Stimulated activated naive CD8-positive, alpha-beta T cell treated with anti-CD3 and anti-CD28 coated beads, Interleukin-15, amount 100 ng/mL, for 72 hours (primary cell): Measurements from ENCODE around the gene C1orf35.
A peak's percentile ranks its signal among the peaks of the same experiment; 100 is the strongest.

Source experiments
- ATAC-seq: fragments of 150-1000 bp; cut with Tn5 transposase; 2 replicates; pipeline ENCODE4 v1.10.0; 2021; ENCODE audit warnings: mild to moderate bottlenecking, moderate library complexity
- DNase-seq, 2 donors: peaks; one replicate each; pipeline ENCODE4 v3.0.0; 2021 to 2022
- H3K27ac Mint-ChIP-seq, 2 donors: one replicate each; pipeline ENCODE4 v1.8.0; 2022; ENCODE audit warnings: mild to moderate bottlenecking in 2 of 2, mixed read lengths in 2 of 2, moderate library complexity in 2 of 2
- H3K27me3 Mint-ChIP-seq: one replicate; pipeline ENCODE4 v1.8.0; 2022; ENCODE audit warnings: mixed read lengths
- H3K4me1 Mint-ChIP-seq: one replicate; pipeline ENCODE4 v1.8.0; 2022; ENCODE audit warnings: mild to moderate bottlenecking, mixed read lengths
- H3K4me3 Mint-ChIP-seq, 2 donors: one replicate each; pipeline ENCODE4 v1.8.0; 2022; ENCODE audit warnings: mild to moderate bottlenecking in 2 of 2, mixed read lengths in 2 of 2, moderate library complexity in 1 of 2
- H3K9me3 Mint-ChIP-seq, 2 donors: one replicate each; pipeline ENCODE4 v1.8.0; 2022; ENCODE audit warnings: mixed read lengths in 2 of 2

The C1orf35 gene

GRCh38 chr1:228096416-228097332 lies 6.5 kb downstream of the C1orf35 start:
- DNase-seq (peak in 1 of 2 donors; percentile 8), ATAC-seq (no peak)
- Mint-ChIP-seq H3K27ac (peak overlapping the region in 1 of 2 donors; percentile 6), H3K4me3 (no peak overlapping the region), H3K9me3 (peaks cover 17 to 21% of the 10 kb centered on the region in 2 donors), H3K4me1 (peaks cover 58% of the 10 kb centered on the region), H3K27me3 (no peaks in the 10 kb centered on the region)

DNA sequence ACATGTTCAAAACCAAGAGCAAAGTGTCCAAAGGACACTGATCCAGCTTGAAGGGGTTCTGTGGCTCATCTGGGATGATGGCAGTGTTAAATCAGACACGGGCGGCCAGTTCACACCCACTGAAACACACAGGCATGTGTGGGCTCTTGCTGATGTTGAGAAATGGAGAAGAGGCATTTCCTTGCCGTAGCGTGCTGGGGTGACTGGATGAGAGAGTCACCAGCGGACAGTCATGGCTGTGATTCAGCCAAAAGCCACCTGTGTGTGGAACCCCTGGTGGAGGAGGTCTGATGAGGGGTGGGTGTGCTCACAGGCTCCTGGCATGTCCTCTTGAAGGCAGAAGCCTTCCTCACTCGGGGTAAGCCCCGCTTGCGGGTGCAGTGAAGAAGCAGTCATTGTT lies 7.2 kb downstream of the C1orf35 start:
- Mint-ChIP-seq H3K27ac (peak overlapping the region in 1 of 2 donors; percentile 34), H3K4me1 (peaks cover 58% of the 10 kb centered on the region), H3K4me3 (no peak overlapping the region), H3K9me3 (peaks cover 17 to 21% of the 10 kb centered on the region in 2 donors), H3K27me3 (no peaks in the 10 kb centered on the region)
- DNase-seq, result no peak
- ATAC-seq, result no peak

DNA sequence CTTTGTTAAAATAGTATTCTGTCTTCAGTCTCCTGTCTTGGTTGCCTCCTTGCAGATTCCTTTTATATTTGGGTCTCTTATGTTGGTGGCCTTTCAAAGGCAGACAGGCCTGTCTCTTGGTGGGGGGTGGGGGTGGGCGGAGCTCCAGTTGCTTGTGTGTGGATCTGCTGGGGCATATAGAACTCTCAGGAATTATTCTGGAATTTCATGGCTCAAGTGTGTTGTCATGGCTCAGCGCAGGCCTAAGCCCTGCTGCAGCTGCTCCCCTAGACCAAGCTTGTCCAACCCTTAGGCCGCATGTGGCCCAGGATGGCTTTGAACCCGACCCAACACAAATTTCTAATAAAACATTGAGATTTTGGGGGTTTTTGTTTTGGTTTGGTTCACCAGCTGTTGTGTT lies 8.0 kb downstream of the C1orf35 start:
- no peak for DNase-seq
- H3K4me1 Mint-ChIP-seq, result peaks cover 60% of the 10 kb centered on the region
- H3K4me3 Mint-ChIP-seq, result no peak overlapping the region
- no peak for ATAC-seq
- H3K27me3 Mint-ChIP-seq, result no peaks in the 10 kb centered on the region
- peaks cover 17 to 21% of the 10 kb centered on the region in 2 donors for H3K9me3 Mint-ChIP-seq
- peak overlapping the region in 1 of 2 donors; percentile 61 for H3K27ac Mint-ChIP-seq

- Mint-ChIP-seq H3K4me1 (peaks cover 60% of the 10 kb centered on the region), H3K4me3 (no peak overlapping the region), H3K27ac (no peak overlapping the region), H3K27me3 (no peaks in the 10 kb centered on the region), H3K9me3 (peaks cover 17 to 21% of the 10 kb centered on the region in 2 donors)
- ATAC-seq (no peak), DNase-seq (no peak)
Observed at GRCh38 chr1:228094432-228095016, 8.6 kb downstream of the C1orf35 start.

GRCh38 chr1:228093050-228093906 lies 9.8 kb downstream of the C1orf35 start:
- Mint-ChIP-seq H3K27ac (peak overlapping the region in 1 of 2 donors; percentile 19), H3K27me3 (no peaks in the 10 kb centered on the region), H3K4me3 (no peak overlapping the region), H3K4me1 (peaks cover 63% of the 10 kb centered on the region), H3K9me3 (peaks cover 17 to 21% of the 10 kb centered on the region in 2 donors)
- ATAC-seq (no peak), DNase-seq (peak in 1 of 2 donors; percentile 7)

GRCh38 chr1:228092342-228093049 lies 10.6 kb downstream of the C1orf35 start:
- H3K4me3 Mint-ChIP-seq, result no peak overlapping the region
- peak overlapping the region in 1 of 2 donors; percentile 19 for H3K27ac Mint-ChIP-seq
- H3K27me3 Mint-ChIP-seq, result no peaks in the 10 kb centered on the region
- H3K9me3 Mint-ChIP-seq, result peaks cover 17 to 21% of the 10 kb centered on the region in 2 donors
- DNase-seq (peak in 1 of 2 donors; percentile 7), ATAC-seq (no peak)
- peaks cover 64% of the 10 kb centered on the region for H3K4me1 Mint-ChIP-seq

DNA sequence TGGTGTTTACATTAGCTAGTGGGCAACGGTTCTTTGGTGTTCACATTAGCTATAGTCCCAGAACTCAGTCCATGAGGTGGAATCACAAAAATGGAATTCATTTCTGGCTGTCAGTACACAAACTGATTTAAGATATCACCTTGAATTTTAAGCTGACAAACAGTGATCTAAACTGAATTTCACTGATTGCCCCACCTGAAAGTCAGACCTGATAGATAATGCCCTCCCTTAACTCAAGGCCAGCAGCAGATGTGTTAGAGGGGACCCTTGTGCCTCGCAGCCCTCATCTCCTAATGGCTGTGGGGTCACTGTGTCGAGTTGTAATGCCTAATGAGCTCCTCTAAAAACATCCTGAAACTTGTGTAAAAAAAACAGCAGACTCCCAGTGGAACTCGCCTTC lies 12.0 kb downstream of the C1orf35 start:
- Mint-ChIP-seq H3K4me1 (peaks cover 75% of the 10 kb centered on the region), H3K27ac (no peak overlapping the region), H3K4me3 (no peak overlapping the region), H3K27me3 (no peaks in the 10 kb centered on the region), H3K9me3 (peaks cover 17 to 21% of the 10 kb centered on the region in 2 donors)
- ATAC-seq (no peak), DNase-seq (no peak)

DNA sequence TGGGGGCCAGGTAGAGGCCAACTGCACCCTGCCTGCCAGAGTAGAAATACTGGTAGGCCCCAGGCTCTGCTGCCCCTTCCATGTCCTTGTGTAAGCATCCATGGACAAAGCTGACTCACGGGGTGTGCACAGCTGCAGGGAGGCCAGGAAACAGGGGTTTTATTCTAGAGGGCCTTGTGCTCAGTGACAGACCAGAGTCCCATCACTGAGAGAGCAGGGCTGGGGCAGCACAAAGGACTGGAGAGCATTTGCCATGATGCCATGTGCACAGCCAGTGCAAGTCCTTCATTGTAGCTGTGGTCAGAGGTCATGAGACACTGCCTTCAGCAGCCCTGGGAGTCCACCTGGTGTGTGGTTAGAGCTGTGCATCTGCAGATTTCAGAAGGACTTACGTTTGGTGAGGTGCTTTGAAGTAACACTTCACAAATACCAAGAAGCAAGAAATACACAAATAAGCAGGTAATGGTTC lies 12.5 kb downstream of the C1orf35 start:
- Mint-ChIP-seq H3K9me3 (peaks cover 15 to 18% of the 10 kb centered on the region in 2 donors), H3K27ac (peak overlapping the region in 1 of 2 donors; percentile 90), H3K4me1 (peaks cover 75% of the 10 kb centered on the region), H3K27me3 (no peaks in the 10 kb centered on the region), H3K4me3 (no peak overlapping the region)
- no peak for DNase-seq
- no peak for ATAC-seq

GRCh38 chr1:228089519-228090380 lies 13.4 kb downstream of the C1orf35 start:
- peak overlapping the region; percentile 96 to 99 for H3K27ac Mint-ChIP-seq
- H3K27me3 Mint-ChIP-seq, result no peaks in the 10 kb centered on the region
- peaks cover 76% of the 10 kb centered on the region for H3K4me1 Mint-ChIP-seq
- DNase-seq (no peak), ATAC-seq (no peak)
- H3K4me3 Mint-ChIP-seq, result peak overlapping the region; percentile 71 to 81
- peaks cover 7 to 9% of the 10 kb centered on the region in 2 donors for H3K9me3 Mint-ChIP-seq

DNA sequence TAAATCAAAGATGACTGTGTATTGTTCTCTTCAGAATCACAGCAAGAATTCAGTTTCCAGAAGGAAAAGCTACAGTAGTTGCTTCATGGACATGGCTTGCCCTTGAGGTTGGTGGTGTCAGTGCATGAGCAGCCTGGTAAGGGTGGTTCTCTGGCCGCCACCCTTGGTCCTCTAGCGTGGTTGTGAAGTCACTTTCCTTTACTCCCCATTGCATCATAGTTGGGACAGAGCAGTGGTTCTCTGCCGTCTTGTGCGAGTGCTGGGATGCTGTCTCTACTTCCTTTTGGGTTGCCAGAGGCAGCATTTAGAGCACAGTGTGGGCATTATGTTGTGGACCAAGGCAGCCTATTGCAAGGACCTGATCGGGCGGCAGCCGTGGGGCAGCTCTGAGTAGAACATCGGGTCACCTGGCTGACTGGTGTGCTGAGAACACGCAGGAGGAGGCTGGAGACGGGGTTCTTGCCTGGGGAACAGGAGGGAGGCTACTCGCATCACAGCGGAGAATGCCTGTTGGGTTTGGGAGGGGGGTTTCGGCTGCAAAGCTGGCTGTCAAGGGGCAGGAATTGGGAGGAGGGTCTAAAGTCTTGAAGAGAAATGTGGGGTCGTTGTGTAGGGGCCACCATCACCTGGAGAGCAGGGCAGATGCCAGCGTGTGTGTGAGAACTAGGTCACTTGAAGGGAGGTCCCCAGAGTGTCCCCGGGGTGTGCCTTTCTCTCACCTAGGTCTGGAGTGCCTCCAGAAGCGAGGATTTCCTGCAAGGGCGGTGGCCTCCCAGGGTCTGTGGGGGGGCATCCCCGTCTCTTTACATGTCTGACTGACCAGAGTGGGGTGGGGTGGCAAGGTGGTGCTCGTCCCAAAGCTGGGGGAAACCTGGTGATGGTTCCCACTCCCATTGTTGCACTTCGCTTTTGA lies 14.3 kb downstream of the C1orf35 start:
- DNase-seq (no peak), ATAC-seq (peak; percentile 66)
- H3K4me1 Mint-ChIP-seq, result peaks cover 85% of the 10 kb centered on the region
- H3K27ac Mint-ChIP-seq, result peak overlapping the region; percentile 96 to 99
- peaks cover 0 to under 1% of the 10 kb centered on the region in 2 donors for H3K9me3 Mint-ChIP-seq
- H3K4me3 Mint-ChIP-seq, result peak overlapping the region; percentile 71 to 81
- no peaks in the 10 kb centered on the region for H3K27me3 Mint-ChIP-seq

GRCh38 chr1:228087771-228088251 lies 15.3 kb downstream of the C1orf35 start:
- no peak for DNase-seq
- Mint-ChIP-seq H3K9me3 (no peaks in the 10 kb centered on the region), H3K4me3 (peak overlapping the region; percentile 77 to 81), H3K4me1 (peaks cover 91% of the 10 kb centered on the region), H3K27me3 (no peaks in the 10 kb centered on the region), H3K27ac (peak overlapping the region; percentile 96 to 99)
- peak; percentile 47 for ATAC-seq

- ATAC-seq (no peak), DNase-seq (no peak)
- Mint-ChIP-seq H3K4me1 (peaks cover 83% of the 10 kb centered on the region), H3K27me3 (no peaks in the 10 kb centered on the region), H3K27ac (peak overlapping the region in 1 of 2 donors; percentile 93), H3K4me3 (peak overlapping the region; percentile 92 to 95), H3K9me3 (no peaks in the 10 kb centered on the region)
Observed at GRCh38 chr1:228085287-228085951, 17.7 kb downstream of the C1orf35 start.
